NCI-H1694 (cell line): ENCODE results near the gene UNG.

ENCODE experiments used
- DNase-seq: peaks from one replicate; lab custom pipeline; 2025; lab: John Stamatoyannopoulos, UW

UNG gene

GRCh38 chr12:109089683-109090082, 7.7 kb upstream of the UNG start:
- DNase-seq = no peak

GRCh38 chr12:109092497-109093021, 4.8 kb upstream of the UNG start:
- DNase-seq = no peak

GRCh38 chr12:109093022-109093918, 4.1 kb upstream of the UNG start, which contains the start of gene ALKBH2:
Gene ALKBH2 (minus strand): TSS chr12:109093472. CDS start chr12:109092786, 686 bp downstream.
- peak; percentile 82 for DNase-seq

GRCh38 chr12:109097140-109097434, 310 bp upstream of the UNG start:
- DNase-seq = no peak

- DNase-seq = no peak
These were observed 797 bp downstream of the UNG start for GRCh38 chr12:109098183-109098604.

- DNase-seq = no peak
These were observed 1.3 kb downstream of the UNG start for GRCh38 chr12:109098651-109099050.

- DNase-seq = no peak
These were observed 2.1 kb downstream of the UNG start for GRCh38 chr12:109099431-109100020.

- no peak for DNase-seq
These were observed 3.3 kb downstream of the UNG start for GRCh38 chr12:109100741-109101140.

- DNase-seq = no peak
These were observed 5.1 kb downstream of the UNG start for GRCh38 chr12:109102491-109102890.

GRCh38 chr12:109105176-109105575, 7.8 kb downstream of the UNG start:
- DNase-seq = no peak

GRCh38 chr12:109109746-109110350, 12.5 kb downstream of the UNG start:
- DNase-seq = no peak

GRCh38 chr12:109110988-109111495, 13.6 kb downstream of the UNG start:
- DNase-seq = no peak

GRCh38 chr12:109112720-109113465, 15.5 kb downstream of the UNG start:
- DNase-seq = no peak

GRCh38 chr12:109113661-109114321, 16.4 kb downstream of the UNG start:
- DNase-seq = no peak

- DNase-seq = no peak
These were observed 17.2 kb downstream of the UNG start for GRCh38 chr12:109114644-109115043.

- DNase-seq = no peak
These were observed 18.0 kb downstream of the UNG start for GRCh38 chr12:109115404-109115757.

GRCh38 chr12:109115758-109116610, 18.6 kb downstream of the UNG start, which contains the start of gene ACACB:
Gene ACACB (plus strand): TSS chr12:109116587. CDS start chr12:109139406, 22,819 bp downstream.
- no peak for DNase-seq

- DNase-seq = no peak
These were observed 19.2 kb downstream of the UNG start for GRCh38 chr12:109116611-109116949.

GRCh38 chr12:109120095-109120494, 22.7 kb downstream of the UNG start:
- DNase-seq = no peak

- no peak for DNase-seq
These were observed 23.2 kb downstream of the UNG start for GRCh38 chr12:109120557-109120956.
